GM12891 (cell line): ENCODE measurements around the gene AMFR.

Experiments
- DNase-seq: peaks from one replicate; pipeline ENCODE4 v3.0.0; 2011; ENCODE audit warnings: low spot score; ENCODE audit not compliant: insufficient read length
- FAIRE-seq: peaks from 2 replicates; lab custom pipeline; 2011; peaks lifted over from hg19 to GRCh38; lab: Jason Lieb, UNC
- PAX5 ChIP-seq: IDR thresholded peaks from 2 replicates; pipeline ENCODE4 v1.6.1; 2011; ENCODE audit warnings: low read length, moderate library complexity, mild to moderate bottlenecking; ENCODE audit not compliant: insufficient read depth, severe bottlenecking
- POLR2A ChIP-seq: IDR thresholded peaks from 2 replicates; pipeline ENCODE4 v1.6.1; 2011; ENCODE audit warnings: low read depth, low read length, control low read depth
- POLR2AphosphoS5 ChIP-seq: IDR thresholded peaks from 2 replicates; pipeline ENCODE4 v1.6.1; 2011; ENCODE audit warnings: low read depth, low read length, control low read depth
- POU2F2 ChIP-seq: IDR thresholded peaks from 2 replicates; pipeline ENCODE4 v1.6.1; 2011; ENCODE audit warnings: low read depth, mild to moderate bottlenecking, control low read depth, low read length, moderate library complexity
- SPI1 ChIP-seq: IDR thresholded peaks from 2 replicates; pipeline ENCODE4 v1.6.1; 2011; ENCODE audit warnings: low read depth, low read length, control low read depth
- TAF1 ChIP-seq: IDR thresholded peaks from 2 replicates; pipeline ENCODE4 v1.6.1; 2011; ENCODE audit warnings: low read depth, low read length, control low read depth

AMFR gene

GRCh38 chr16:56314244-56314850 lies 111.0 kb downstream of the AMFR start:
- FAIRE-seq: no peak
- no peak for DNase-seq
- TF ChIP-seq POU2F2 (no peak), PAX5 (no peak), POLR2A (no peak), POLR2AphosphoS5 (no peak), TAF1 (no peak)

- TF ChIP-seq SPI1 (no peak), PAX5 (no peak), TAF1 (no peak), POLR2A (no peak), POU2F2 (no peak), POLR2AphosphoS5 (no peak)
- FAIRE-seq (no peak), DNase-seq (no peak)
These were observed 112.8 kb downstream of the AMFR start for GRCh38 chr16:56312556-56312955.

GRCh38 chr16:56312028-56312300 lies 113.4 kb downstream of the AMFR start:
- DNase-seq (no peak), FAIRE-seq (no peak)
- TF ChIP-seq POLR2A (no peak), POU2F2 (no peak), TAF1 (no peak), POLR2AphosphoS5 (no peak), SPI1 (no peak), PAX5 (no peak)
